ENCODE data around the gene PTMS.
"Not testable (repeated sequence)": the region's sequence is repeated elsewhere in the genome, so short reads cannot be mapped to it uniquely, and the experiment has no call there.

Gene PTMS, protein sequence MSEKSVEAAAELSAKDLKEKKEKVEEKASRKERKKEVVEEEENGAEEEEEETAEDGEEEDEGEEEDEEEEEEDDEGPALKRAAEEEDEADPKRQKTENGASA

DNA sequence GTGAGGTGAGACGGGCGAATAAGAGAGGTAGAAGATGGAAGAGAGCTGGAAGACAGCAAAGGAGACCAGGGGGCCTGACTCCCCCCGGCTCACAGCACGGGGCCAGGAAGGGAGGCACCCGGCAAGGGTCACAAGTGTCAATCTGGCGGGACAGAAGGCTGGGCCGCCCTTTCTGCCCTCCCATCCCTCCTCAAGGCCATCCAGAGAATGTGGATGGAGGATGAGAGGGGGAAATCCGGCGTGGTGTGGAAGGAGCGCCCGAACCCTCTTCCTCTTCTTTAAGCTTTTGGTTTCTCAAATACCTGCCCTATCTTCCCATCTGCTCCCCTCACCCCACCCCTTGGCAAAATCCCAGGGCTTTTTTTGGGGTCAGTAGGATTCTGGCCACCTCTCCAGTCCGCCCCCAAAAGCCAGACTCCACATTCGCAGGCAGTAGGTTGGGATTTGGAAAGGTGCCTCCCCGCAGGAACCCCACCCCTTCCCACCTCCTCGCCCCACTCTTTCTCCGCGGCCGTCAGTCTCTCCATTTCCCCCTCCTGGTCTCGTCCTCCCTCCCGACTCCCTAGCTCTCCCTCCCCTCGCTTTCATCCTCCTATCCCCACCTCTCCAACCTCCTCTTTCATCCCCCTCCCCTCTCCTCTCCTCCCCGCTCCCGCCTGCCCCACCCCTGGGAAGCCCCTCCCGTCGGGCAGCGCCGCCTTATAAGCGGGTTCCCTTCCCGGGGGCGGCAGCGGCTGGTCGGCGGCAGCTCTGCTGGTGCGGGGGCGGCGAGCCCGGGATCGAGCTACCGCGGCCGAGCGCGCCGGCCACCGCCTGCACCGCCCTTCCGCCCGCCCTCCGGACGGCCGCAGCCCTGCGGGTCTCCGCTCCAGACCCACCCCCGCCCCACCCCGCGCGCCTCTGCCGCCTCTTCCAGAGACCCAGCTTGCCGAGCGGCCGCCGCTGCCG lies at the start of gene PTMS:
TSS of gene PTMS (plus strand) at position 730 of the 948 bp plus-strand sequence. CDS start 343 bp downstream, outside the sequence.
- Mint-ChIP-seq H3K4me1 (peaks cover 22% of the 10 kb centered on the region), H3K4me3 (peak within 1 kb of the TSS; percentile 93), H3K27ac (peak within 1 kb of the TSS; percentile 49), H3K9me3 (no peaks in the 10 kb centered on the region), H3K36me3 (peaks cover 2% of the 10 kb centered on the region), H3K27me3 (peaks cover 40% of the 10 kb centered on the region)
- ATAC-seq (ENCODE audit: low read depth) (peak; percentile 9), DNase-seq (ENCODE audit: low spot score in 2 of 2) (no peak)

DNA sequence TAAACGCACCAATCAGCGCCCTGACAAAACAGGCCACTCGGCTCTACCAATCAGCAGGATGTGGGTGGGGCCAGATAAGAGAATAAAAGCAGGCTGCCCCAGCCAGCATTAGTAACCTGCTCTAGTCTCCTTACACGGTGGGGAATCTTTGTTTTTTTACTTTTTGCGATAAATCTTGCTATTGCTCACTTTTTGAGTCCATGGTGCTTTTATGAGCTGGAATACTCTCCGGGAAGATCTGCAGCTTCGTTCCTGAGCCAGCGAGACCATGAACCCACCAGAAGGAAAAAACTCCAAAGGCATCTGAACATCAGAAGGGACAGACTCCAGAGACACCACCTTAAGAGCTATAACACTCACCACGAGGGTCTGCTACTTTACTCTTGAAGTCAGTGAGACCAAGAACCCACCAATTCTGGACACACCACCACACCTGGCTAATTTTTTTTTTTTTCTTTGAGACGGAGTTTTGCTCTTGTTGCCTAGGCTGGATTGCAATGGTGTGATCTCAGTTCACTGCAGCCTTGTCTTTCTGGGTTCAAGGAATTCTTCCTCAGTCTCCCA lies 49.2 kb upstream of the PTMS start:
- H3K4me3 Mint-ChIP-seq = no peak overlapping the region
- H3K27me3 Mint-ChIP-seq = peaks cover 4% of the 10 kb centered on the region
- no peak overlapping the region for H3K27ac Mint-ChIP-seq
- H3K4me1 Mint-ChIP-seq = no peaks in the 10 kb centered on the region
- DNase-seq (ENCODE audit: low spot score in 2 of 2) (no peak), ATAC-seq (ENCODE audit: low read depth) (no peak)
- no peaks in the 10 kb centered on the region for H3K9me3 Mint-ChIP-seq
- no peaks in the 10 kb centered on the region for H3K36me3 Mint-ChIP-seq

DNA sequence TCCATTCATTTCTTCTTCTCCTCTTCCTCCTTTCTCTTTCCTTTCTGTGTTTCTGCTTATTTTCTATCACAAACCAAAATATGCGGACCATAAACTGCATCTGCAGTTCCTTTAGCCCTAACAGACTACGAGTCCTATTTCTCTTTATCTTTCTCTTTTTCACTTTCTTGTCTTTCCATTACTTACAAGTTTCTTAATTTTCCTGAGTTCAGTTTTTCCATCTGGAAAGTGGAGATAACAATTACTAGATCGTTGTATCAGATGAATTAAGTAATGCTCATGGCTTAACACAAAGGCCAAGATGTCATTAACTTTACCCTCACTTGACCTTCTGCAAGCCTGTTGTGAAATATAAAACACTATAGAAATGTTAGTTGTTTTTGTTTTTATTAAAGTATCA lies 43.3 kb upstream of the PTMS start:
- Mint-ChIP-seq H3K4me3 (no peak overlapping the region), H3K4me1 (peaks cover 14% of the 10 kb centered on the region), H3K27ac (peak overlapping the region; percentile 19), H3K36me3 (peaks cover 8% of the 10 kb centered on the region), H3K9me3 (peaks cover 3% of the 10 kb centered on the region), H3K27me3 (no peaks in the 10 kb centered on the region)
- DNase-seq (ENCODE audit: low spot score in 2 of 2) (no peak), ATAC-seq (ENCODE audit: low read depth) (no peak)

DNA sequence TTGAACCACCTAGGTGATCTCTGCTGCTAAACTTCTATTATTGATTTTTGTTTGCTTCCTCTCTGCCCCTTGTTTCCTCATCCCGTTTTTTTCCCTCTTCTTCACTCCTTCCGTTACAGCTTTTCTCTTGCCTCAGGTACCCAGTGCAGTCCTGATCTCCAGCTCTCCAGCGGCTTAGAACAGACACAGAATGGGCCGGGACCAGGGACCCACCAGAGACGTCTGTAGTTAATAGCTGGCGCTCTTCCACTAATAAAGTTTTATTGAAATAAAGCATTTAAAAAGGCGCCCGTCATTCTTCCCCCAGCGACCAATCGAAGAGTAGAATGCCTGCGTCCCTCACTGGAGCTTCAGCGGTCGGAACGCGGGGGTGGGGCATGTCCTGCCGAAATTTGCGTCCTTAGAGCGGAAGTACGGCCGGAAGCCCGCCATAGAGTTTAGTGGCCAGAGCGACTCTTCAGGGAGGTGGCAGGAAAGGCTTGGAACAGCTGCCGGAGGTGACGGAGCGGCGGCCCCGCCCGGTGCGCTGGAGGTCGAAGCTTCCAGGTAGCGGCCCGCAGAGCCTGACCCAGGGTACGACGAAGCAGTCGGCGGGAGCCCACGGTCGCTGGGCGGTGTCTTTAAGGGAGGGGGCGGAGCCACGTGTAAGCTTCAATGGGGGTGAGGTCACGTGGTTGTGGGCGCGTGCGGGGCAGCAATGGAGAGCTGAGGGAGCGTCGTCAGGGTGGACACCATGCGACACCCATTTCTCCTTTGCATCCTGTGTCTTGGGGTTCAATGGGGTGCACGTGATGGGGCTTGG lies 42.4 kb upstream of the PTMS start, which contains the start of gene COPS7A:
TSS of gene COPS7A (plus strand) at position 440 of the 802 bp plus-strand sequence. CDS start 611 bp downstream, outside the sequence.
- Mint-ChIP-seq H3K27ac (peak within 1 kb of the TSS; percentile 79), H3K9me3 (peaks cover 3% of the 10 kb centered on the region)

DNA sequence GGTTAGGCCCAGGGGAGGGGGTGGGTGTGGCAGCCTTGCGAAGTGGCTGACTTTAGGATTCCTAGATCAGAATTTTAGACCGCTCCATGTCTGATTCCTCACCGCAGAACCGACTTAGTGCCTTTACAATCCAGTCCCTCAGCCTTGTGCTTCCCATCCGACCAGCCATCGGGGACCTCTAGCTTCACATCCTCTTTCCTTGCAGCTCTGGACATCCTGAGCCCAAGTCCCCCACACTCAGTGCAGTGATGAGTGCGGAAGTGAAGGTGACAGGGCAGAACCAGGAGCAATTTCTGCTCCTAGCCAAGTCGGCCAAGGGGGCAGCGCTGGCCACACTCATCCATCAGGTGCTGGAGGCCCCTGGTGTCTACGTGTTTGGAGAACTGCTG lies 41.8 kb upstream of the PTMS start:
- Mint-ChIP-seq H3K4me1 (peaks cover 14% of the 10 kb centered on the region), H3K4me3 (peak overlapping the region; percentile 94), H3K36me3 (peaks cover 9% of the 10 kb centered on the region), H3K27me3 (no peaks in the 10 kb centered on the region), H3K27ac (peak overlapping the region; percentile 79), H3K9me3 (peaks cover 3% of the 10 kb centered on the region)
- peak; percentile 8 for ATAC-seq (ENCODE audit: low read depth)
- peak; percentile 19 to 31 for DNase-seq (ENCODE audit: low spot score in 2 of 2)

More for the DNA sequence above, 42.4 kb upstream of the PTMS start, which contains the start of gene COPS7A:
- peak; percentile 86 to 93 for DNase-seq (ENCODE audit: low spot score in 2 of 2)
- peak; percentile 87 for ATAC-seq (ENCODE audit: low read depth)
- peaks cover 8% of the 10 kb centered on the region for H3K36me3 Mint-ChIP-seq
- no peaks in the 10 kb centered on the region for H3K27me3 Mint-ChIP-seq
- peaks cover 14% of the 10 kb centered on the region for H3K4me1 Mint-ChIP-seq
- peak within 1 kb of the TSS; percentile 94 for H3K4me3 Mint-ChIP-seq

DNA sequence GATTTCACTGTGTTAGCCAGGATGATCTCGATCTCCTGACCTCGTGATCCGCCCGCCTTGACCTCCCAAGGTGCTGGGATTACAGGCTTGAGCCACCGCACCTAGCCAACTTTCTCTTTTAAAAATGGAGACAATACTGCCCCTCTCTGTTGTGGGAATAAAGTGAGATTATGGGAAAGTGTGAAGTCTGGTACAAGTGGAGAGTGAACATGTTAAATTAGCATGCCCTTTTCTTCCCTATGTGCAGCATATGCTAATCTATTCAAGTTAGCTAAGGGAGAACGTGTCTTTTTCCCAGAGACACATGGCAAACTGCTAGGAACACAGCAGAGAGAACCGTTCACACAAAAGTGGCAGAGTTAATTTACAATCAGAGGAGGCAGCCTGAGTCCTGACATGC lies 40.8 kb upstream of the PTMS start:
- H3K4me1 Mint-ChIP-seq = peaks cover 14% of the 10 kb centered on the region
- peak overlapping the region; percentile 9 for H3K4me3 Mint-ChIP-seq
- H3K36me3 Mint-ChIP-seq = peaks cover 19% of the 10 kb centered on the region
- no peak overlapping the region for H3K27ac Mint-ChIP-seq
- DNase-seq (ENCODE audit: low spot score in 2 of 2) = no peak
- ATAC-seq (ENCODE audit: low read depth) = no peak
- H3K9me3 Mint-ChIP-seq = peaks cover 3% of the 10 kb centered on the region
- H3K27me3 Mint-ChIP-seq = no peaks in the 10 kb centered on the region

DNA sequence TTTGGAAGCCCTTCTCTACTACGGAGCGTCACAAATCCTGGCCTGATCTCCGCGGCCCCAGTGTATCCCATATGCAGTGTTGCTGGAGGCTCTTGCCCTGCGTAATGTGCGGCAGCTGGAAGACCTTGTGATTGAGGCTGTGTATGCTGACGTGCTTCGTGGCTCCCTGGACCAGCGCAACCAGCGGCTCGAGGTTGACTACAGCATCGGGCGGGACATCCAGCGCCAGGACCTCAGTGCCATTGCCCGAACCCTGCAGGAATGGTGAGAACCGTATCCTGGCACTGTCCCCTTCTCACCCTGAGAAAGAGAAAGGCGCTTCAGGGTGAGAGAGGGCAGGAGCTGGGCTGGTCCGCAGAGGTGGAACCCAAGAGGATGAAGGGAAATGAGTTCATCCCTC lies 37.0 kb upstream of the PTMS start:
- H3K27me3 Mint-ChIP-seq = no peaks in the 10 kb centered on the region
- H3K36me3 Mint-ChIP-seq = peaks cover 22% of the 10 kb centered on the region
- no peak overlapping the region for H3K27ac Mint-ChIP-seq
- ATAC-seq (ENCODE audit: low read depth) = no peak
- no peak for DNase-seq (ENCODE audit: low spot score in 2 of 2)
- no peaks in the 10 kb centered on the region for H3K9me3 Mint-ChIP-seq
- H3K4me1 Mint-ChIP-seq = peaks cover 9% of the 10 kb centered on the region
- no peak overlapping the region for H3K4me3 Mint-ChIP-seq

DNA sequence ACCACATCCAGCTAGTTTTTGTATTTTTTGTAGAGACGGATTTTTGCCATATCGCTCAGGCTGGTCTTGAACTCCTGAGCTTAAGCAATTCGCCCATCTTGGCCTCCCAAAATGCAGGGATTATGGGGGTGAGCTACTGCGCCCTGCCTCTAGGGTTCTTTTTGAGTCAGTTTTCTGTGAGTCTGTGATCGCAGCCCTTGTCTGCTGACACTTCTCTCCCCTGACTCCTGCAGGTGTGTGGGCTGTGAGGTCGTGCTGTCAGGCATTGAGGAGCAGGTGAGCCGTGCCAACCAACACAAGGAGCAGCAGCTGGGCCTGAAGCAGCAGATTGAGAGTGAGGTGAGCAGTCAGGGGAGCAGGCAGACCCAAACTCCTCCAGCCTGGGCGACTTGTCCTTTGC lies 36.0 kb upstream of the PTMS start:
- DNase-seq (ENCODE audit: low spot score in 2 of 2) (no peak), ATAC-seq (ENCODE audit: low read depth) (no peak)
- Mint-ChIP-seq H3K4me1 (peaks cover 4% of the 10 kb centered on the region), H3K36me3 (peaks cover 22% of the 10 kb centered on the region), H3K4me3 (no peak overlapping the region), H3K9me3 (no peaks in the 10 kb centered on the region), H3K27ac (no peak overlapping the region), H3K27me3 (no peaks in the 10 kb centered on the region)

DNA sequence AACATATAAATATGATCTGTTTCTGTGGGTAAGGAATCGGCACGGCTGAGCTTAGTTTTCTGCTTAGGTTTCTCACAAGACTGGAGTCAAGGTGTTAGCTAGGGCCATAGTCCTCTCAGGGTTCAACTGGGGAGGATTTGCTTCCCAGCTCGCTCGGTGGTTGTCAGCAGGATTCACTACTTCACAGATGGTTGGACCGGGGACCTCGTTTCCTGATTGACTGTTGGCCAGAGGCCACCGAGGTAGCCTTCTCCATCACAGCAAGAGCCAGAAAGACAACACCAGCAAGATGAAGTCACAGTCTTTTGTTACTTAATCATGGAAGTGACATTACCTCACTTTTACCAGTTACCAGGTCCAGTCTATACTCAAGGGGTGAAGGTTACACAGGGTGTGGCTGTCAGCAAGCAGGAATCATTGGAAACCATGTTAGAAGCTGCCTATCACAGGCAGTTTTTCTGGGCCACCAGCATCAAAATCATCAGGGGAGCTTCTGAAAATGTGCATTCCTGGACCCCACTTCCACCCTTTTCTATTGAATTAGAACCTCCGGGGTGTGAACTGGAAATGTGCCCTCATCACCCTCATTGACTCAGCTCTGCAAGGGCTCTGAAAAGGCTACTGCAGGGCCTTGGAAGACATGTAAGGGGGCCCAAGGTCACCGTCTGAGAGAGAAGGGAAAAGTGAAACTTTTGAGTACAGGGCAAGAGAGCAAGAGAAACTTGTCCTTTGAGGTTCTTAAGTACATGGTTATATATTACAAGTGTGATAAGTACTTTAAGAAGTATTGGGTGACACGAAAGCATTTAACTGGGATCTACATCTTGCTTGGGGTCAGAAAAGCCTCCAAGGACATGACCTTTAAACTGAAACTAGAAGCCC lies 31.4 kb upstream of the PTMS start:
- Mint-ChIP-seq H3K4me1 (no peaks in the 10 kb centered on the region), H3K27me3 (no peaks in the 10 kb centered on the region), H3K9me3 (no peaks in the 10 kb centered on the region), H3K36me3 (peaks cover 12% of the 10 kb centered on the region), H3K4me3 (no peak overlapping the region), H3K27ac (no peak overlapping the region)
- no peak for ATAC-seq (ENCODE audit: low read depth)
- no peak for DNase-seq (ENCODE audit: low spot score in 2 of 2)

DNA sequence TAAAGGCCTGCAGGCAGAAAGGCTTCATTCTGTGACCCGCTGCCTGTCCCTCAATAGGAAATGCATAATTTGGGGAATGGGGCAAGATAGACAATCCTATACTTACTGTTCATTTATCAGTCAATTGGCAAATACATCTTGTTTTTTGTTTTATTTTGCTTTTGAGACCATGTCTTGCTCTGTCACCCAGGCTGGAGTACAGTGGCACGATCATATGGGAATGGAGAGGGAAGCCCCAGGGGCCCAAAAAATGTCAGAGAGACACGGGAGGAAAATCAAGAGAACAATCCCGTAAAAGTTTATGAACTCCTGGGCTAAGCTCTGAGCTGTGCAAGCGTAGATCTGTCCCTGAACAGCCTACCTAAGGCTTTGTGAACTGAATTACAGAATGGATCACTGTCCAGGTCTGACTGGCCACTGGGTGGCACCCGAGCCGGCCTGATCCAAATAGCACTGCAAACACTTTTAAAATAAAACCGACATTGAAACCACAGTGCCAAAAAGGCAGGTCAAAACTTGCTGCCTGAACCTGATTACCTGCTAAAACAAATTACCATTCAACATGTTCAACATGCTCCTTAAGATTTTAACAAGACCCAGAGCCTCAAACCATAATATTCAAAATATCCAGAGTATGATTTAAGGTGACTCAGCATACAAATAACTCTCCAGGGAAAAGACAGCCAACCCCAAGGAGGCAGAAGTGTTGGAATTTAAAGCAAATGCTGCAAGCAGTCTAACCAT lies 30.5 kb upstream of the PTMS start:
- H3K27me3 Mint-ChIP-seq = no peaks in the 10 kb centered on the region
- no peaks in the 10 kb centered on the region for H3K9me3 Mint-ChIP-seq
- H3K4me1 Mint-ChIP-seq = no peaks in the 10 kb centered on the region
- ATAC-seq (ENCODE audit: low read depth) = peak; percentile 75
- no peak for DNase-seq (ENCODE audit: low spot score in 2 of 2)
- H3K36me3 Mint-ChIP-seq = peaks cover 6% of the 10 kb centered on the region
- H3K27ac Mint-ChIP-seq = no peak overlapping the region
- no peak overlapping the region for H3K4me3 Mint-ChIP-seq

DNA sequence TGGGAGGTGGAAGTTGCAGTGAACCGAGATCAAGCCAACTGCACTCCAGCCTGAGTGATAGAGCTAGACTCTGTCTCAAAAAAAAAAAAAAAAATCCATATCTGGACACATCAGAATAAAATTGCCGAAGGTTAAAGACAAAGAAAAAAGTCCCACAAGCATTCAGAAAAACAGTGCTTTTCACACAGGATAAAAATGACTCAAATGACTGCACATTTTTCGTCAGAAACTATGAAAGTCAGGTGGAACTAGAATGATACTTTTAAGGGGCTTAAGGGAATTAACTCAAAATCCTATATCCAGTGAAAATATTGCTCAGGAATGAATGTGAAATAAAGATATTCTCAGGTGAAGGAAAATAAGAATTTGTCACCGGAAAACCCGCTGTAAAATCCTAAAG lies 29.4 kb upstream of the PTMS start:
- no peak for DNase-seq (ENCODE audit: low spot score in 2 of 2)
- Mint-ChIP-seq H3K9me3 (no peaks in the 10 kb centered on the region), H3K27me3 (no peaks in the 10 kb centered on the region), H3K4me1 (no peaks in the 10 kb centered on the region), H3K36me3 (no peaks in the 10 kb centered on the region), H3K4me3 (no peak overlapping the region), H3K27ac (no peak overlapping the region)
- ATAC-seq (ENCODE audit: low read depth) = no peak

DNA sequence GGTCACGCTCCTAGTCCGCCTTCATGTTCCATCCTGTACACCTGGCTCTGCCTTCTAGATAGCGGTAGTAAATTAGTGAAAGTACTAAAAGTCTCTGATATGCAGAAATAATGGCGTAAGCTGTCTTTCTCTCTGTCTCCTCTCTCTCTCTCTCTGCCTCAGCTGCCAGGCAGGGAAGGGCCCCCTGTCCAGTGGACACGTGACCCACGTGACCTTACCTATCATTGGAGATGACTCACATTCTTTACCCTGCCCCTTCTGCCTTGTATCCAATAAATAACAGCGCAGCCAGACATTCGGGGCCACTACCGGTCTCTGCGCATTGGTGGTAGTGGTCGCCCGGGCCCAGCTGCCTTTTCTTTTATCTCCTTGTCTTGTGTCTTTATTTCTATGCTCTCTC lies 24.1 kb upstream of the PTMS start:
- not testable (repeated sequence) for H3K4me3 Mint-ChIP-seq; DNase-seq (ENCODE audit: low spot score in 2 of 2); H3K9me3 Mint-ChIP-seq; ATAC-seq (ENCODE audit: low read depth); H3K27ac Mint-ChIP-seq; H3K36me3 Mint-ChIP-seq; H3K27me3 Mint-ChIP-seq
- H3K4me1 Mint-ChIP-seq = peaks cover 12% of the 10 kb centered on the region

All from memory B cell (primary cell).